ENCODE results near the gene GNAT1. TPM values are rescaled to one million over a fixed set of nuclear protein-coding genes. Genes with fewer than 3 reads are reported as not detected.

The GNAT1 gene
- total and polyA plus RNA-seq, 4 donors, result 0.29 to 0.72 TPM; not detected in 2

DNA sequence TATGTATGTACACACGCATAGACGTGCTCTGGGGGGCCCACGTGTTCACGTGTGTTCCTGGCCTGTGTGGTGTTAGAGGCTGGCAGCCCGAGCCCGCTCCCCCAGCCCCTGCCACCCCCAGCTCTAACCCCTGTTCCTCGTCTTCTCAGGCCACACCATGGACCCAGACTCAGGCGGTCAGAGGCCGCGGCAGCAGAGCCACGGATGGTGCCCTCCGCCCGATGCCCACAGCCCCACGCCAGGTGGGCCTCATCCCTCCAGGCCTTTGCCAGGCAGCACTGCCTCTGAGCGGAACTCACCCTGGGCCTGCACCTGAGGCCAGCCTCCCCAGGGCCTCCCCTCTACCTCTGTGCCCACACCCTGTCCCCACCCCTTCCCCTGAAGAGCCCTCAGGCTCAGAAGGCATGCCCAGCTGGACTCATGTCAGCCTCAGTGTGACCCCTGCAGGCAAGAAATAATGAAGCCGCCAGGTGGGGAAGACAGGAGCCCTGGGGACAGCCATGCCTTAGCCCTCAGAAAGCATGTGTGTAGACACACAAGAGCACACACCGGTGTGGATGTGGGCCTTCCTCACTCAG, 16.4 kb upstream of the GNAT1 start:
- Histone ChIP-seq H3K4me3 (ENCODE audit: low read depth, low read length) (no peak overlapping the region), H3K36me3 (ENCODE audit: control insufficient read depth, insufficient read depth, low read length) (peaks cover 58% of the 10 kb centered on the region), H3K9me3 (ENCODE audit: control insufficient read depth, insufficient read depth, low read length) (no peaks in the 10 kb centered on the region), H3K27ac (ENCODE audit: low read depth, low read length) (no peak overlapping the region), H3K4me1 (ENCODE audit: control insufficient read depth, insufficient read depth, low read length) (peaks cover 7% of the 10 kb centered on the region), H3K27me3 (ENCODE audit: control insufficient read depth, insufficient read depth, low read length) (no peaks in the 10 kb centered on the region)
- WGBS (ENCODE audit: insufficient coverage), result 89% methylated on average over 17 of the region's 17 CpGs
- DNase-seq (ENCODE audit: low read depth in 4 of 6, low spot score in 6 of 6), result no peak

DNA sequence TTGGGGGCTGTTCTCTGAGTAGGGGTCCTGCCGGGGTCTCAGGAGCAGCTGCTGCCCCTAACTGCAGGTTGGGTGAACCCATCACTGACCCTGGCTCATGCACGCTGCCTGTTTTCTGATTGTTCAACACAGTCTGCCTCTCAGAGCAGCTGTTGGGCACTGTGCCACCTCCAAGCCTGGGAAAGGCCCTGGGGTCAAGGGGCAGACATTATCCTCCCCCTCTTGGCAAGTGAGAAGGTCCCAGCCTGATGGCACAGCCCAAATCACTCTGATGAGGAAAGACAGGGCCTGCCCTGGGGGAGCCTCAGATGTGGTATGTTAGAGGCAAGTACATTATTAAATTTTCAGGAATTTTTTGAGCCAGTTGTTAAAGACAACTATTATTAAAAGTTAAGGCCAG, 14.1 kb upstream of the GNAT1 start:
- Histone ChIP-seq H3K36me3 (ENCODE audit: control insufficient read depth, insufficient read depth, low read length) (peaks cover 46% of the 10 kb centered on the region), H3K9me3 (ENCODE audit: control insufficient read depth, insufficient read depth, low read length) (no peaks in the 10 kb centered on the region), H3K4me1 (ENCODE audit: control insufficient read depth, insufficient read depth, low read length) (peaks cover 4% of the 10 kb centered on the region), H3K27me3 (ENCODE audit: control insufficient read depth, insufficient read depth, low read length) (no peaks in the 10 kb centered on the region), H3K27ac (ENCODE audit: low read depth, low read length) (no peak overlapping the region), H3K4me3 (ENCODE audit: low read depth, low read length) (no peak overlapping the region)
- WGBS (ENCODE audit: insufficient coverage), result 87% methylated on average over 2 of the region's 2 CpGs
- no peak for DNase-seq (ENCODE audit: low read depth in 4 of 6, low spot score in 6 of 6)

DNA sequence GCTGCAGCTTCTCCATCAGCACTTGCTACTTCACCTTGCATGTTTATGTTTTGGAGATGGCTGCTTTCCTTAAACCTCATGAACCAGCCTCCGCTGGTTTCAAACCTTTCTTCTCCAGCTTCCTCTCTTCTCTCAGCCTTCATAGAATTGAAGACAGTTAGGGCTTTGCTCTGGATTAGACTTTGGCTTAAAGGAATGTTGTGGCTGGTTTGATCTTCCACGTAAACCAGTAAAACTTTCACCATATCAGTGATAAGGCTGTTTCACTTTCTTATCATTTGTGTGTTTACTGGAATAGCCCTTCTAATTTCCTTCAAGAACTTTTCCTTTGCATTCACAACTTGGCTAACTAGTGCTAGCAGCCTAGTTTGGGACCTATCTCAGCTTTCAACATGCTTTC, 11.7 kb upstream of the GNAT1 start:
- Histone ChIP-seq H3K27ac (ENCODE audit: low read depth, low read length) (no peak overlapping the region), H3K36me3 (ENCODE audit: control insufficient read depth, insufficient read depth, low read length) (peaks cover 54% of the 10 kb centered on the region), H3K27me3 (ENCODE audit: control insufficient read depth, insufficient read depth, low read length) (no peaks in the 10 kb centered on the region), H3K9me3 (ENCODE audit: control insufficient read depth, insufficient read depth, low read length) (no peaks in the 10 kb centered on the region), H3K4me3 (ENCODE audit: low read depth, low read length) (no peak overlapping the region), H3K4me1 (ENCODE audit: control insufficient read depth, insufficient read depth, low read length) (no peaks in the 10 kb centered on the region)
- no CpG with 5 or more reads among the region's 2 CpGs for WGBS (ENCODE audit: insufficient coverage)
- DNase-seq (ENCODE audit: low read depth in 4 of 6, low spot score in 6 of 6), result no peak

DNA sequence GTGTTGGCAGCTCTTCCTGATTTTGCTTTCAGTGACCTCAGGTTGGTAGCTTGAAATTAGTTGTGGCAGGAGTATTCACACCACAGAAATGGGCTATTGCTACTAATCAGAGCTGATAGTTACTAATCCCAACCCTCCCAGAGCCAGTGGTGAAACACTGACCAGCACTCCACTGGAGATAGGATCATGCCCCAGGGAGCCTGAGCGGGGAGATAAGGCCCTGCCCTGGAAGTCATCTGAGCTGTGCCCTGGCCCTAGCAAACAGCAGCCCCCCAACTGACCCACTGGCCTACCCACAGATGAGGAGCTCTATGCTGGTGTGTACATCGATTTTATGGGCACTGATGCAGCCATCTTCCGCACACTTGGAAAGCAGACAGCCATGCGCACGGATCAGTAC, 9.4 kb upstream of the GNAT1 start:
- H3K9me3 ChIP-seq (ENCODE audit: control insufficient read depth, insufficient read depth, low read length), result no peaks in the 10 kb centered on the region
- WGBS (ENCODE audit: insufficient coverage), result 91% methylated on average over 5 of the region's 5 CpGs

DNA sequence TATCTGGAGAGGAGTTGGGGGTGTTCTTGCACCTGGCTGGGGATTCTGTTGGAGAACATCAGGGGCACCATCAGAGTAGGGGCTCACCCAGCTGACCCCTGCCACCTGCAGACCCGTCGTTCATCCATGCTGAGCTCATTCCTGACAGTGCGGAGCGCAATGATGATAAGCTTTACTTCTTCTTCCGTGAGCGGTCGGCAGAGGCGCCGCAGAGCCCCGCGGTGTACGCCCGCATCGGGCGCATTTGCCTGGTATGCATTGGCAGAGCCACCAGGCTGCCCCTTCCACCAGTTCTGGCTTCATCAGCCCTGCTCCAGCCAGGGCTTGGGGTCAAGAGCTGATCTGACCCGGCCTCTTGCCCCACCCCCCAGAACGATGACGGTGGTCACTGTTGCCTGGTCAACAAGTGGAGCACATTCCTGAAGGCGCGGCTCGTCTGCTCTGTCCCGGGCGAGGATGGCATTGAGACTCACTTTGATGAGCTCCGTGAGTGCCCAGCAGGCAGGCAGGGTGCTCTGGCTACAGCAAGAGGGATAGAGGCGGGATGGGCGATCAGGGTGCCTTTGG, 8.8 kb upstream of the GNAT1 start:
- Histone ChIP-seq H3K9me3 (ENCODE audit: control insufficient read depth, insufficient read depth, low read length) (no peaks in the 10 kb centered on the region), H3K27ac (ENCODE audit: low read depth, low read length) (no peak overlapping the region), H3K36me3 (ENCODE audit: control insufficient read depth, insufficient read depth, low read length) (peaks cover 50% of the 10 kb centered on the region), H3K27me3 (ENCODE audit: control insufficient read depth, insufficient read depth, low read length) (no peaks in the 10 kb centered on the region), H3K4me3 (ENCODE audit: low read depth, low read length) (no peak overlapping the region), H3K4me1 (ENCODE audit: control insufficient read depth, insufficient read depth, low read length) (no peaks in the 10 kb centered on the region)
- 90% methylated on average over 26 of the region's 26 CpGs for WGBS (ENCODE audit: insufficient coverage)
- no peak for DNase-seq (ENCODE audit: low read depth in 4 of 6, low spot score in 6 of 6)

More for the DNA sequence above, 9.4 kb upstream of the GNAT1 start:
- Histone ChIP-seq H3K27ac (ENCODE audit: low read depth, low read length) (no peak overlapping the region), H3K4me3 (ENCODE audit: low read depth, low read length) (no peak overlapping the region), H3K4me1 (ENCODE audit: control insufficient read depth, insufficient read depth, low read length) (no peaks in the 10 kb centered on the region), H3K27me3 (ENCODE audit: control insufficient read depth, insufficient read depth, low read length) (no peaks in the 10 kb centered on the region), H3K36me3 (ENCODE audit: control insufficient read depth, insufficient read depth, low read length) (peaks cover 51% of the 10 kb centered on the region)
- no peak for DNase-seq (ENCODE audit: low read depth in 4 of 6, low spot score in 6 of 6)

DNA sequence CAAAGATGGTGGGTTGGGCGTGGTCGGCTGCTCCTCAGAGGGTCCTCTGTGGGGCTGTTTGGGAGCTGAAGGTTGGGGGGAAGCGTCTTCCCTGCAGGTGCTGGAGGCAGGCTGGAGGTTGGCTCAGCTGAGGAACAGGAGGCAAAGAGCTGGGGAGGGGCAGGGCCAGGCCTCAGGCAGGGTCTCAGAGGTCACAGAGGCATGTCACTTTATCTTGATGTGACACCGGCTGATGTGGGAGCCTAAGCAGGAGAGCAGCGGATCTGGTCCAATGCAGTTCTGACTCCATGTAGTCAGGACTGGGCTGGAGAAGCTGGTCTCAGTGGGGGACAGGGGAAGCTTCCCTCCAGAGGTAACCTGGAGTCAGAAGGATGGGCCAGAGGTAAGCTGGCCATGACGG, 7.7 kb upstream of the GNAT1 start:
- Histone ChIP-seq H3K4me1 (ENCODE audit: control insufficient read depth, insufficient read depth, low read length) (peaks cover 2% of the 10 kb centered on the region), H3K27me3 (ENCODE audit: control insufficient read depth, insufficient read depth, low read length) (no peaks in the 10 kb centered on the region), H3K4me3 (ENCODE audit: low read depth, low read length) (no peak overlapping the region), H3K36me3 (ENCODE audit: control insufficient read depth, insufficient read depth, low read length) (peaks cover 57% of the 10 kb centered on the region), H3K27ac (ENCODE audit: low read depth, low read length) (no peak overlapping the region), H3K9me3 (ENCODE audit: control insufficient read depth, insufficient read depth, low read length) (no peaks in the 10 kb centered on the region)
- WGBS (ENCODE audit: insufficient coverage), result 87% methylated on average over 6 of the region's 6 CpGs
- DNase-seq (ENCODE audit: low read depth in 4 of 6, low spot score in 6 of 6), result no peak

DNA sequence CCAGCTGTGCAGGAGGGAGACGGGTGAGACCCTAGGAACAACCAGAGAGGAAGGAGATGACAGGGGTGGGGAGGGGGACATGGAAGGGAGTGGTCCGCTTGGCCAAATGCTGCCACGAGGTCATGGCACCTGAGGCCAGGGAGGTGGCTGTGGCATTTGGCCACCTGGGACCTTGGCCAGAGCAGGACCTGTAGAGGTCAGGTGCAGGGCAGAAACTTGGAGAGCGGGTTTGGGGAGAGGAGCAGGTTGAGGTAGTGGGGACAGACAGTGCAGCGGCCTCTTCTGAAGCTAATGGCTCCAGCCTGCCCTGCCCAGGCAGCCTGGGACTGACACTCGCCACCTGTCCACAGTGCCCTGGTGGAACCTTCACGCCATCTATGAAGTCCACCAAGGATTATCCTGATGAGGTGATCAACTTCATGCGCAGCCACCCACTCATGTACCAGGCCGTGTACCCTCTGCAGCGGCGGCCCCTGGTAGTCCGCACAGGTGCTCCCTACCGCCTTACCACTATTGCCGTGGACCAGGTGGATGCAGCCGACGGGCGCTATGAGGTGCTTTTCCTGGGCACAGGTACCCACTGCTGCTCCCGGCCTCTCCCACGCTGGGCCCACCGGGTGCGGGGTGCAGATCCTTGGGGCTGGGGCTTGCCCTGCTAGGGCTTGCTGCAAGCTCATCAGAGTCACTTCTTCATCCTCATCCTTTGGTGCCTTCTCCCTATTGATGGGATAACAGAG, 7.0 kb upstream of the GNAT1 start:
- Histone ChIP-seq H3K4me3 (ENCODE audit: low read depth, low read length) (no peak overlapping the region), H3K27me3 (ENCODE audit: control insufficient read depth, insufficient read depth, low read length) (no peaks in the 10 kb centered on the region), H3K36me3 (ENCODE audit: control insufficient read depth, insufficient read depth, low read length) (peaks cover 57% of the 10 kb centered on the region), H3K9me3 (ENCODE audit: control insufficient read depth, insufficient read depth, low read length) (no peaks in the 10 kb centered on the region), H3K27ac (ENCODE audit: low read depth, low read length) (no peak overlapping the region), H3K4me1 (ENCODE audit: control insufficient read depth, insufficient read depth, low read length) (peaks cover 8% of the 10 kb centered on the region)
- no peak for DNase-seq (ENCODE audit: low read depth in 4 of 6, low spot score in 6 of 6)
- WGBS (ENCODE audit: insufficient coverage), result 98% methylated on average over 20 of the region's 21 CpGs

DNA sequence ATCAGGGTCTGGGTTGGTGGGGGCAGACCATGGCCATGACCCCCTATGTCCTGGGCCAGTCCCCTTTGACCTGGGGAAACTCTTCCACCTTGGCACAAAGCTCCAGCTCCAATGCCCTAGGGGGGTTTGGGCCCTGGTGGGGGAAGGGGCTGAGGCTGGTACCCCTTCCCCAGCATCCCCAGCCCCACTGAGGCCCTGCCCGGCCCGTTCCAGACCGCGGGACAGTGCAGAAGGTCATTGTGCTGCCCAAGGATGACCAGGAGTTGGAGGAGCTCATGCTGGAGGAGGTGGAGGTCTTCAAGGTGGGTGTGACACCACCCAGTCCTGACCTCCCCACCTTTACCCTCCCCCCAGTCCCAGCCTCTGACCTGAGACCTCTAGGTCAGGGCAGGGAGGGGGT, 6.2 kb upstream of the GNAT1 start:
- no peak overlapping the region for H3K4me3 ChIP-seq (ENCODE audit: low read depth, low read length)
- peaks cover 12% of the 10 kb centered on the region for H3K4me1 ChIP-seq (ENCODE audit: control insufficient read depth, insufficient read depth, low read length)
- peaks cover 57% of the 10 kb centered on the region for H3K36me3 ChIP-seq (ENCODE audit: control insufficient read depth, insufficient read depth, low read length)
- H3K27ac ChIP-seq (ENCODE audit: low read depth, low read length), result no peak overlapping the region
- DNase-seq (ENCODE audit: low read depth in 4 of 6, low spot score in 6 of 6), result no peak
- no peaks in the 10 kb centered on the region for H3K9me3 ChIP-seq (ENCODE audit: control insufficient read depth, insufficient read depth, low read length)
- no CpG with 5 or more reads among the region's 4 CpGs for WGBS (ENCODE audit: insufficient coverage)
- H3K27me3 ChIP-seq (ENCODE audit: control insufficient read depth, insufficient read depth, low read length), result no peaks in the 10 kb centered on the region

DNA sequence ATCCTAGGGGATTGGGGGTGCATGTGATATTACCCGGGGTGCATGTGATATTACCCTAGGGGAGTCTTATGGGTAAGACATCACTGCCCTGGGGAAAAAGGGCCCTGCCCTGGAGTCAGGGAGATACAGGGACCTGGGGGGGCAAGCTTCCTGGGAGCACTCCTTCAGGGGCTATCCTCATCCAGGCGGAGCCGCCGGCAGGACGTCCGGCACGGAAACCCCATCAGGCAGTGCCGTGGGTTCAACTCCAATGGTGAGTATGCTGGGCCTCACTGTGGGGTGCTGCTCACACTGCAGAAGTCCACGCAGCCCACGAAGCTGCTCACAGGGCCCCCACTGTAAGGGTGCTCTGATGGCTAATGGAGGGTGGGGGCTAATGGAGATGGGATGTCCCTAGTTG, 5.3 kb upstream of the GNAT1 start:
- H3K9me3 ChIP-seq (ENCODE audit: control insufficient read depth, insufficient read depth, low read length), result no peaks in the 10 kb centered on the region
- H3K36me3 ChIP-seq (ENCODE audit: control insufficient read depth, insufficient read depth, low read length), result peaks cover 57% of the 10 kb centered on the region
- H3K27me3 ChIP-seq (ENCODE audit: control insufficient read depth, insufficient read depth, low read length), result no peaks in the 10 kb centered on the region
- DNase-seq (ENCODE audit: low read depth in 4 of 6, low spot score in 6 of 6), result no peak
- peaks cover 12% of the 10 kb centered on the region for H3K4me1 ChIP-seq (ENCODE audit: control insufficient read depth, insufficient read depth, low read length)
- WGBS (ENCODE audit: insufficient coverage), result 94% methylated on average over 7 of the region's 10 CpGs
- no peak overlapping the region for H3K27ac ChIP-seq (ENCODE audit: low read depth, low read length)
- H3K4me3 ChIP-seq (ENCODE audit: low read depth, low read length), result no peak overlapping the region

DNA sequence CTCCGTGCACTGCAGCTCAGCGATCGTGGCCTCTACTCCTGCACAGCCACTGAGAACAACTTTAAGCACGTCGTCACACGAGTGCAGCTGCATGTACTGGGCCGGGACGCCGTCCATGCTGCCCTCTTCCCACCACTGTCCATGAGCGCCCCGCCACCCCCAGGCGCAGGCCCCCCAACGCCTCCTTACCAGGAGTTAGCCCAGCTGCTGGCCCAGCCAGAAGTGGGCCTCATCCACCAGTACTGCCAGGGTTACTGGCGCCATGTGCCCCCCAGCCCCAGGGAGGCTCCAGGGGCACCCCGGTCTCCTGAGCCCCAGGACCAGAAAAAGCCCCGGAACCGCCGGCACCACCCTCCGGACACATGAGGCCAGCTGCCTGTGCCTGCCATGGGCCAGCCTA, 3.7 kb upstream of the GNAT1 start:
- H3K9me3 ChIP-seq (ENCODE audit: control insufficient read depth, insufficient read depth, low read length), result no peaks in the 10 kb centered on the region
- H3K27me3 ChIP-seq (ENCODE audit: control insufficient read depth, insufficient read depth, low read length), result peaks cover 1% of the 10 kb centered on the region
- peaks cover 49% of the 10 kb centered on the region for H3K36me3 ChIP-seq (ENCODE audit: control insufficient read depth, insufficient read depth, low read length)
- DNase-seq (ENCODE audit: low read depth in 4 of 6, low spot score in 6 of 6), result no peak
- H3K27ac ChIP-seq (ENCODE audit: low read depth, low read length), result no peak overlapping the region
- H3K4me3 ChIP-seq (ENCODE audit: low read depth, low read length), result no peak overlapping the region
- peaks cover 15% of the 10 kb centered on the region for H3K4me1 ChIP-seq (ENCODE audit: control insufficient read depth, insufficient read depth, low read length)
- WGBS (ENCODE audit: insufficient coverage), result 94% methylated on average over 14 of the region's 19 CpGs
